Thyroid gland (tissue), 4 donors: ENCODE data around the gene NFKB1.

Experiments
- POLR2A ChIP-seq, 2 donors: fragments of 450-650 bp; IDR thresholded peaks; one replicate each; pipeline ENCODE4 v1.6.1; 2017; ENCODE audit warnings: antibody characterized with exemption in 2 of 2, mild to moderate bottlenecking in 2 of 2, moderate library complexity in 1 of 2
- TF ChIP-seq, protein P1 (sequence below), 6 experiments: fragments of 200-600 bp in 3 of 6; fragments of 450-650 bp in 3 of 6; sonication (generic) in 3 of 6; IDR thresholded peaks; one replicate each; pipeline ENCODE4 v1.5.1; 2016 to 2019; ENCODE audit warnings: antibody characterized with exemption in 6 of 6, mild to moderate bottlenecking in 2 of 6, inconsistent platforms in 1 of 6, moderate library complexity in 1 of 6

DNA sequence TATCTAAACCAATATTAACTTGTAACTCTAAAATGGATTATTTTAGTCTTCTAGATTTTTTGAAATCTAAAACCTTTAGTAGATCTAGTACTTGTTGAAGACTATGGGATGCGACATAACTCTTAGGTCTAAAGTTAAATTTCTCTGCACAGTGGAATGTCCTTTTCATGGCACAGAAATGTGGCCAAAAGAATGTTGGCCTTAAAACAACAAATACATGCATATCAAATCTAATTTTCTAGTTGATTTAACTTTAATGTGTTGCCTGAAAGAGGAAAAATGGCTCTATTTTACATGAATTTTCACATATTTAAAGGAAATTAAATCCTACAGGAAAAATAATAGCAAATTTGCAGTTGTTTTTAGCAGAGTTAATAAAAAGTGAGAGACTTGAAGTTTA is 30.3 kb downstream of the NFKB1 start:
- TF ChIP-seq, protein P1, sequence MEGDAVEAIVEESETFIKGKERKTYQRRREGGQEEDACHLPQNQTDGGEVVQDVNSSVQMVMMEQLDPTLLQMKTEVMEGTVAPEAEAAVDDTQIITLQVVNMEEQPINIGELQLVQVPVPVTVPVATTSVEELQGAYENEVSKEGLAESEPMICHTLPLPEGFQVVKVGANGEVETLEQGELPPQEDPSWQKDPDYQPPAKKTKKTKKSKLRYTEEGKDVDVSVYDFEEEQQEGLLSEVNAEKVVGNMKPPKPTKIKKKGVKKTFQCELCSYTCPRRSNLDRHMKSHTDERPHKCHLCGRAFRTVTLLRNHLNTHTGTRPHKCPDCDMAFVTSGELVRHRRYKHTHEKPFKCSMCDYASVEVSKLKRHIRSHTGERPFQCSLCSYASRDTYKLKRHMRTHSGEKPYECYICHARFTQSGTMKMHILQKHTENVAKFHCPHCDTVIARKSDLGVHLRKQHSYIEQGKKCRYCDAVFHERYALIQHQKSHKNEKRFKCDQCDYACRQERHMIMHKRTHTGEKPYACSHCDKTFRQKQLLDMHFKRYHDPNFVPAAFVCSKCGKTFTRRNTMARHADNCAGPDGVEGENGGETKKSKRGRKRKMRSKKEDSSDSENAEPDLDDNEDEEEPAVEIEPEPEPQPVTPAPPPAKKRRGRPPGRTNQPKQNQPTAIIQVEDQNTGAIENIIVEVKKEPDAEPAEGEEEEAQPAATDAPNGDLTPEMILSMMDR (IDR thresholded peaks at IDR 0.05) = no peak
- no peak for TF ChIP-seq POLR2A (IDR thresholded peaks at IDR 0.05)
